ENCODE results near the gene SF3B1.
"Not testable (repeated sequence)": the region's sequence is repeated elsewhere in the genome, so short reads cannot be mapped to it uniquely, and the experiment has no call there.

SF3B1 gene

DNA sequence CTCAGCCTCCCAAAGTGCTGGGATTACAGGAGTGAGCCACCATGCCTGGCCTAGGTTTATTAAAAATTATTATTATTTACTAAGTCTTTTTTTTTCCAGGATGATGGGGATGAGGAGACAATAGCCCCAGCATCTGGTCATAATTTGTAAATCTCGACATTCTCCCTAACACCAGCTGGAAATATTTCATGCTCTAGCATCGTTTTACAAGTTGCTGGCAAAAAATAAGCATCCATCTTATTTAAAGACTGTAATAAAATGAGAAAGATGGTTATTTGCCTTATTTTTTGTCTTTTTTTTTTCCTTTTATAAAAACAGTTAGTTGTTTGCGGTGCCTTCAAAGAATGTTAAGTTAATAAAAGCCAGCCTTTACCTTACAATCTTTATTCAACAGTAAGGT, 56.7 kb downstream of the SF3B1 start:
- no peaks in the 10 kb centered on the region for H3K79me1 ChIP-seq (ENCODE audit: low read depth, low read length)
- no peak overlapping the region for H3K23ac ChIP-seq (ENCODE audit: low read depth, low read length, poor library complexity)
- whole genome bisulfite sequencing, 2 donors (ENCODE audit: extremely low coverage in 2 of 2, insufficient read length in 2 of 2, insufficient replicate concordance in 1 of 2): no CpG with 5 or more reads among the region's 3 CpGs
- H3K4me2 ChIP-seq (ENCODE audit: insufficient read depth, low read length, poor library complexity, severe bottlenecking): no peak overlapping the region
- no peak overlapping the region for H2BK120ac ChIP-seq (ENCODE audit: low read depth, low read length)
- H2AFZ ChIP-seq (ENCODE audit: low read length): no peak overlapping the region
- peaks cover 0 to 2% (median 0%) of the 10 kb centered on the region in 3 experiments for H3K27me3 ChIP-seq (ENCODE audit: control insufficient read depth in 3 of 3, insufficient read depth in 3 of 3, low read depth in 1 of 3, low read length in 3 of 3)
- no peaks in the 10 kb centered on the region for H3K9me3 ChIP-seq (replicated peaks in 1 of 2; ENCODE audit: control insufficient read depth in 2 of 2, insufficient read depth in 1 of 2, low read depth in 1 of 2, low read length in 2 of 2)
- no peak overlapping the region for H3K4ac ChIP-seq (ENCODE audit: low read length)
- H3K36me3 ChIP-seq (replicated peaks in 1 of 2; ENCODE audit: control insufficient read depth in 2 of 2, insufficient read depth in 2 of 2, low read length in 2 of 2): no peaks in the 10 kb centered on the region
- H3K18ac ChIP-seq (ENCODE audit: low read length): no peak overlapping the region
- peaks cover 2 to 8% of the 10 kb centered on the region in 2 donors for H3K4me1 ChIP-seq (ENCODE audit: control insufficient read depth in 2 of 2, insufficient read depth in 1 of 2, low read depth in 1 of 2, low read length in 2 of 2)
- no peak overlapping the region for H4K8ac ChIP-seq (ENCODE audit: low read depth, low read length)
- no peak overlapping the region for H3K14ac ChIP-seq (ENCODE audit: low read length)
- DNase-seq (ENCODE audit: low spot score): no peak
- no peak overlapping the region for H4K91ac ChIP-seq (ENCODE audit: low read depth, low read length, poor library complexity)
- H2AK5ac ChIP-seq (ENCODE audit: low read depth, low read length): no peak overlapping the region
- H3K4me3 ChIP-seq (ENCODE audit: low read length in 2 of 2): no peak overlapping the region
- H2BK5ac ChIP-seq (ENCODE audit: low read length): no peak overlapping the region
- no peak overlapping the region for H2BK12ac ChIP-seq (ENCODE audit: low read length)
- no peak overlapping the region for H3K27ac ChIP-seq (replicated peaks; ENCODE audit: low read length)
- no peak overlapping the region for H3K9ac ChIP-seq (ENCODE audit: low read depth, low read length, poor library complexity)
- H2BK15ac ChIP-seq (ENCODE audit: low read length): no peak overlapping the region

DNA sequence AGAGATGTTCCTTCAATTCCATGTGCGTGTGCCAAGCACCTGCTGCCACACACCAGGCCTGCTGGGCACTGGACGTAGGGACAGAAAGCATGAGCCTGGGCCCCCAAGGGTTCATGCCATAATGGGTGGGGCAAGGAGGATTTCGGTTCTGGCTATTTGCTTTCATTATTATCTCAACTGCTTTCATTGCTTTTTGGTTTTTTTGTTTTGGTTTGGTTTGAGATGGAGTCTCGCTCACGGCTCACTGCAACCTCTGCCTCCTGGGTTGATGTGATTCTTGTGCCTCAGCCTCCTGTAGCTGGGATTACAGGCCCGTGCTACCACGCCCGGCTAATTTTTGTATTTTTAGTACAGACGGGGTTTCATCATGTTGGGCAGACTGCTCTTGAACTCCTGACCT, 57.2 kb downstream of the SF3B1 start:
- Histone ChIP-seq H3K18ac (ENCODE audit: low read length) (no peak overlapping the region), H2BK5ac (ENCODE audit: low read length) (no peak overlapping the region), H3K23ac (ENCODE audit: low read depth, low read length, poor library complexity) (no peak overlapping the region), H2AK5ac (ENCODE audit: low read depth, low read length) (no peak overlapping the region), H3K4me3 (ENCODE audit: low read length in 2 of 2) (no peak overlapping the region), H3K4ac (ENCODE audit: low read length) (no peak overlapping the region), H3K9me3 (replicated peaks in 1 of 2; ENCODE audit: control insufficient read depth in 2 of 2, insufficient read depth in 1 of 2, low read depth in 1 of 2, low read length in 2 of 2) (no peaks in the 10 kb centered on the region), H3K27me3 (ENCODE audit: control insufficient read depth in 3 of 3, insufficient read depth in 3 of 3, low read depth in 1 of 3, low read length in 3 of 3) (peaks cover 0 to 2% (median 0%) of the 10 kb centered on the region in 3 experiments), H2BK120ac (ENCODE audit: low read depth, low read length) (no peak overlapping the region), H4K91ac (ENCODE audit: low read depth, low read length, poor library complexity) (no peak overlapping the region), H3K79me1 (ENCODE audit: low read depth, low read length) (no peaks in the 10 kb centered on the region), H3K14ac (ENCODE audit: low read length) (no peak overlapping the region), H3K4me1 (ENCODE audit: control insufficient read depth in 2 of 2, insufficient read depth in 1 of 2, low read depth in 1 of 2, low read length in 2 of 2) (peaks cover 2 to 8% of the 10 kb centered on the region in 2 donors), H2BK12ac (ENCODE audit: low read length) (no peak overlapping the region), H4K8ac (ENCODE audit: low read depth, low read length) (no peak overlapping the region), H3K9ac (ENCODE audit: low read depth, low read length, poor library complexity) (no peak overlapping the region), H2AFZ (ENCODE audit: low read length) (no peak overlapping the region), H3K4me2 (ENCODE audit: insufficient read depth, low read length, poor library complexity, severe bottlenecking) (no peak overlapping the region), H2BK15ac (ENCODE audit: low read length) (no peak overlapping the region), H3K36me3 (replicated peaks in 1 of 2; ENCODE audit: control insufficient read depth in 2 of 2, insufficient read depth in 2 of 2, low read length in 2 of 2) (no peaks in the 10 kb centered on the region), H3K27ac (replicated peaks; ENCODE audit: low read length) (no peak overlapping the region)
- no CpG with 5 or more reads among the region's 9 CpGs for WGBS, 2 donors (ENCODE audit: extremely low coverage in 2 of 2, insufficient read length in 2 of 2, insufficient replicate concordance in 1 of 2)
- DNase-seq (ENCODE audit: low spot score): no peak

DNA sequence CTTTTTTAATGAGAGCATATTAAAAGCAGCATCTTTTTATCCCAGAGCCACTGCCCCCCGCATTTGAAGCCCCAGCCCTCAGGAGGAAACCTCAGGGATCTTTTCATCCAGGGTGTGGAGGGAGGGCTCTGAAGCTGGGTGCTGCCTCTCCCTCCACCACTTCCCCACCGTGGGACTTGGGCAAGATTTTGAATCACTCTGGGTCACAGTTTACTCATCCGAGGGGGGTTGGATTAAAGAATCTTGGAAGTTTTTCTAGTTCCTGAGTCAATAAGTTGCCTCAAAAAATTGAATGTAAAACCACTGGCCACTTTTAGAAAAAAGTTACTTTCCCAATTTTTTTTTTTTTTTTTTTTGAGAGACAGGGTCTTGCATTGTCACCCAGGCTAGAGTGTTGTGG, 62.2 kb downstream of the SF3B1 start:
- no peak for DNase-seq (ENCODE audit: low spot score)
- Histone ChIP-seq H3K79me1 (ENCODE audit: low read depth, low read length) (peaks cover 1% of the 10 kb centered on the region), H3K18ac (ENCODE audit: low read length) (no peak overlapping the region), H3K9me3 (replicated peaks in 1 of 2; ENCODE audit: control insufficient read depth in 2 of 2, insufficient read depth in 1 of 2, low read depth in 1 of 2, low read length in 2 of 2) (peaks cover 0 to 2% of the 10 kb centered on the region in 2 donors), H3K9ac (ENCODE audit: low read depth, low read length, poor library complexity) (no peak overlapping the region), H3K4ac (ENCODE audit: low read length) (no peak overlapping the region), H2AK5ac (ENCODE audit: low read depth, low read length) (no peak overlapping the region), H3K4me2 (ENCODE audit: insufficient read depth, low read length, poor library complexity, severe bottlenecking) (no peak overlapping the region), H2BK5ac (ENCODE audit: low read length) (no peak overlapping the region), H3K27ac (replicated peaks; ENCODE audit: low read length) (no peak overlapping the region), H3K4me1 (ENCODE audit: control insufficient read depth in 2 of 2, insufficient read depth in 1 of 2, low read depth in 1 of 2, low read length in 2 of 2) (peaks cover 0 to 2% of the 10 kb centered on the region in 2 donors), H2BK15ac (ENCODE audit: low read length) (no peak overlapping the region), H3K4me3 (ENCODE audit: low read length in 2 of 2) (no peak overlapping the region), H3K23ac (ENCODE audit: low read depth, low read length, poor library complexity) (no peak overlapping the region), H4K91ac (ENCODE audit: low read depth, low read length, poor library complexity) (no peak overlapping the region), H4K8ac (ENCODE audit: low read depth, low read length) (no peak overlapping the region), H3K27me3 (ENCODE audit: control insufficient read depth in 3 of 3, insufficient read depth in 3 of 3, low read depth in 1 of 3, low read length in 3 of 3) (peaks cover 0 to 2% (median 0%) of the 10 kb centered on the region in 3 experiments), H2AFZ (ENCODE audit: low read length) (no peak overlapping the region), H3K14ac (ENCODE audit: low read length) (no peak overlapping the region), H3K36me3 (replicated peaks in 1 of 2; ENCODE audit: control insufficient read depth in 2 of 2, insufficient read depth in 2 of 2, low read length in 2 of 2) (no peaks in the 10 kb centered on the region), H2BK12ac (ENCODE audit: low read length) (no peak overlapping the region), H2BK120ac (ENCODE audit: low read depth, low read length) (no peak overlapping the region)
- WGBS, 2 donors (ENCODE audit: extremely low coverage in 2 of 2, insufficient read length in 2 of 2, insufficient replicate concordance in 1 of 2): no CpG with 5 or more reads among the region's 3 CpGs

DNA sequence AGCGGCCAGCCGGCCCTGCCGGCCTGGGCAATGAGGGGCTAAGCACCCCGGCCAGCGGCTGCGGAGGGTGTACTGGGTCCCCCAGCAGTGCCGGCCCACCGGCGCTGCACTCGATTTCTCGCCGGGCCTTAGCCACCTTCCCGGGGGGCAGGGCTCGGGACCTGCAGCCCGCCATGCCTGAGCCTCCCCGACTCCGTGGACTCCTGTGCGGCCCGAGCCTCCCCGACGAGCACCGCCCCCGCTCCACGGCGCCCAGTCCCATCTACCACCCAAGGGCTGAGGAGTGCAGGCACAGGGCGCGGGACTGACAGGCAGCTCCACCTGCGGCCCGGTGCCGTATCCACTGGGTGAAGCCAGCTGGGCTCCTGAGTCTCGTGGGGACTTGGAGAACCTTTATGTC, 64.2 kb downstream of the SF3B1 start:
- not testable (repeated sequence) for H2BK12ac ChIP-seq (ENCODE audit: low read length); H3K36me3 ChIP-seq (replicated peaks in 1 of 2; ENCODE audit: control insufficient read depth in 2 of 2, insufficient read depth in 2 of 2, low read length in 2 of 2); H3K9me3 ChIP-seq (replicated peaks in 1 of 2; ENCODE audit: control insufficient read depth in 2 of 2, insufficient read depth in 1 of 2, low read depth in 1 of 2, low read length in 2 of 2); H3K18ac ChIP-seq (ENCODE audit: low read length); H4K8ac ChIP-seq (ENCODE audit: low read depth, low read length); H3K4me3 ChIP-seq (ENCODE audit: low read length in 2 of 2); H3K4ac ChIP-seq (ENCODE audit: low read length); H3K14ac ChIP-seq (ENCODE audit: low read length); H2BK120ac ChIP-seq (ENCODE audit: low read depth, low read length); H2BK5ac ChIP-seq (ENCODE audit: low read length); H3K9ac ChIP-seq (ENCODE audit: low read depth, low read length, poor library complexity); H3K27ac ChIP-seq (replicated peaks; ENCODE audit: low read length); H3K4me1 ChIP-seq (ENCODE audit: control insufficient read depth in 2 of 2, insufficient read depth in 1 of 2, low read depth in 1 of 2, low read length in 2 of 2); H3K27me3 ChIP-seq (ENCODE audit: control insufficient read depth in 3 of 3, insufficient read depth in 3 of 3, low read depth in 1 of 3, low read length in 3 of 3); H2AK5ac ChIP-seq (ENCODE audit: low read depth, low read length); H2BK15ac ChIP-seq (ENCODE audit: low read length); H2AFZ ChIP-seq (ENCODE audit: low read length); H3K4me2 ChIP-seq (ENCODE audit: insufficient read depth, low read length, poor library complexity, severe bottlenecking); H3K79me1 ChIP-seq (ENCODE audit: low read depth, low read length); DNase-seq (ENCODE audit: low spot score); H3K23ac ChIP-seq (ENCODE audit: low read depth, low read length, poor library complexity); H4K91ac ChIP-seq (ENCODE audit: low read depth, low read length, poor library complexity)
- whole genome bisulfite sequencing, 2 donors (ENCODE audit: extremely low coverage in 2 of 2, insufficient read length in 2 of 2, insufficient replicate concordance in 1 of 2): no CpG with 5 or more reads among the region's 31 CpGs

Data from neuronal stem cell (in vitro differentiated cells).